ENCODE measurements around the gene RHBDF1. TPM values are rescaled to one million over a fixed set of nuclear protein-coding genes. Genes with fewer than 3 reads are reported as not detected.
"Not testable (repeated sequence)": the region's sequence is repeated elsewhere in the genome, so short reads cannot be mapped to it uniquely, and the experiment has no call there.

Gene RHBDF1
- total RNA-seq, 1 donor from 2014 or later, result 27.4 TPM

DNA sequence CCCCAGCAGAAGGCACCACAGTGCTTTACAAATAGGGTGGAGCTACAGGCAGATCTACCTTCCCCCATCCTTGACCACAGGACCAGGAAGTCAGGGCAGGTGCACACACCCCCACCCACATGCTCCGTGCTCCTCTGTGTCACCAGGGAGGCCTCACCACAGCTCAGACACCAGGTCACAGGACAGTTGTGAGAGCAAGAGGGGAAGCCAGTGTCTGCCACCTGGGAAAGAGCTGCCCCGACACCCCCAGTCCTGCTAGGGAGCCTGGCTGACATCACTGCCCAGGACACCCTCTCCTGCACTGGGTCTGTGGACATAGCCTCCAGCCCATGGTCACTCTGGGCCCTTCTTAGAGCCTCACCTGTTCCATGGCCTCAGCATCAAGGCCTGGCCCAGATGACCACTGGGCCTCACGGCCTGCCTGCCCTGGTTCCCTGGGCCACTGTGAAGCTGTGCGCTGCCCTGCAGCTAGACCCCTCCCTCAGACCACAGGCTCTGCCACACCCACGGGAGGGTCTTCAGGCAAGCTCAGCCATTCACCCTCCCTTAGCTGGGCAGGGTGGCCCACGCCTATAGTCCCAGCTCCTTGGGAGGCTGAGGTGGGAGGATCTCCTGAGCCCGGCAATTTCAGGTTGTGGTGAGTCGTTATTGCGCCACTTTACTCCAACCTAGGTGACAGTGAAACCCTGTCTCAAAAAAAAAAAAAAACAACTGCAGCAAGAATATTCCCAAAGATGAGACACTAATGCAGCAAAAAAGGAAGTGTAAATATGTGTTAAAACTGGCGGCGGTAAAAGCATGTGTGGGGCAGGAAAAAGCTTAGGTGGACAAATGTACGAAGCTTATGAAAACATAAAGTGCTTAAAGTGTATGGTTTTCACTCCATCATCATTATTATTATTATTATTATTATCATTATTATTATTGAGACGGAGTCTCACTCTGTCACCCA, 33.2 kb downstream of the RHBDF1 start:
- DNase-seq (ENCODE audit: low spot score), result no peak

- DNase-seq (ENCODE audit: low spot score), result not testable (repeated sequence)
Observed at GRCh38 chr16:38206-38605, 34.2 kb downstream of the RHBDF1 start.

- DNase-seq (ENCODE audit: low spot score), result no peak
Observed at GRCh38 chr16:37511-37910, 34.9 kb downstream of the RHBDF1 start.

- no peak for DNase-seq (ENCODE audit: low spot score)
Observed at GRCh38 chr16:36336-36984, 36.0 kb downstream of the RHBDF1 start.

GRCh38 chr16:35678-36305, 36.6 kb downstream of the RHBDF1 start:
- DNase-seq (ENCODE audit: low spot score), result no peak

- DNase-seq (ENCODE audit: low spot score), result peak; percentile 42
Observed at GRCh38 chr16:35011-35677, 37.3 kb downstream of the RHBDF1 start.

GRCh38 chr16:34648-34987, 37.8 kb downstream of the RHBDF1 start:
- DNase-seq (ENCODE audit: low spot score), result no peak

- no peak for DNase-seq (ENCODE audit: low spot score)
Observed at GRCh38 chr16:33877-34647, 38.4 kb downstream of the RHBDF1 start.

DNA sequence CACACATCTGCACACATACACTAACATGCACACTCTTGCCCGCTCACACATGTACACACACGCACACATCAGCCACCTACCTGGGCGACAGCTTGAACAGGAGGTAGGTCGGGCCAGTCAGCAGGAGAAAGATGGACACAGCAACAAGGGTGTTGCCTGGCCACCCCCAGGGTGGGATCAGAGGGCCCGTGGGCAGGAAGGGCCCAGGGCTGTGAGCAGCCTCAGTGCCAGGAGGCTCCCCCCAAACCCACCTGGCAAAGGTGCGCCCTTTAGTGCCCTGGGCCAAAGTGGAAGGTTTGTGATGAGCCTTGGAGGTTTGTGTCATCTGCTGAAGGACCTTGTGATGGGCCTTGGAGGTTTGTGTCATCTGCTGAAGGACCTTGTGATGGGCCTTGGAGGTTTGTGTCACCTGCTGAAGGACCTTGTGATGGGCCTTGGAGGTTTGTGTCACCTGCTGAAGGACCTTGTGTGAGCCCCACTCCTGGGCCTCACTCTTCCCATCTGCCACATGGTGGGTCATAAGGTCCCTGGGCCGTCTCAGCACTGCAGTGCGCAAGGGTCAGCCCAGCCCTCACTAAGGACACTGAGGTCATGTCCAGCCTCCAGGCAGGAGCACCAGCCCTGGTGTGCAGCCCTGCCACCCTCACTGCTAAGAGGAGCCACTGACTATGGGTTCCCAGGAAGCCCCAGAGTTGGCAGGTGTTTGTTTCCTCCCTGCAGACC, 39.1 kb downstream of the RHBDF1 start:
- DNase-seq (ENCODE audit: low spot score), result not testable (repeated sequence)

DNA sequence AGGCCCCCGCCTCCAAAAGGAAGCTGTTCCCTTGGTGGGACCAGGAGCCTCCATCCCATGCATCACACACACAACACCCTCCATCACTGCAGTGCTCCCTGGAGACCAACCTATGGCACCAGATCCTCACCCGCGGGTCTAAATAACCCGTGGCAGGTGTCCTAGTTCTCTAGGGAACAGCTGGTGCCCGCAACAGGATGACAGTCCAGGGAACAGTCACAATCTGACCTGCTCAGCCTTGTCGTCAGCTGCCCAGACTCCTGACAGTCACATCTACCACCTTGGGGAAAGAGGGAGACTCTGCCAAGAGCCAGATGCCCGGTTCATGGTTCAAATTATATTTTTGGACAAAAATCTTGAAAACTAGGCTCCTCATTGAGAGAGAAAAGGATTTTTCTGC, 41.8 kb downstream of the RHBDF1 start:
- DNase-seq (ENCODE audit: low spot score), result not testable (repeated sequence)

DNA sequence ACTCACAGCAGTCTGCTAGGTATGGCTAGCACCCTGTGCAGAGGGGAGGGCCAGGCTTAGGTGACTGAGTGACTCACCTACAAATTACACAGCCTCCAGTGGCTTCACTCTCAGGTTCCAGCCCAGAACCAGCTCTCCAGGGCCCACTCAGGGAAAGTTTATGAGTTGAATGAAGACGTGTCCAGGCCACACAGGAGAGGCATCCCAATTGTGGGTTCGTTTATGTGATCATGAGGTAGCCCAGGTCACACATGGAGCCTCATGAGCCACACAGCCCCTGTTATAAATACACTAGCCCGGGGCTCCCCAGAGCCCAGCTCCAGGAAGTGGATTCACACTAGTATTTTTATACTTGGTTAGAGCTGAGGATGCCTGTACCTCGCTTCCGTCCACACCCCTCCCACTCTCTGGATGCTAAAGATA, 46.5 kb downstream of the RHBDF1 start:
- DNase-seq (ENCODE audit: low spot score), result not testable (repeated sequence)

DNA sequence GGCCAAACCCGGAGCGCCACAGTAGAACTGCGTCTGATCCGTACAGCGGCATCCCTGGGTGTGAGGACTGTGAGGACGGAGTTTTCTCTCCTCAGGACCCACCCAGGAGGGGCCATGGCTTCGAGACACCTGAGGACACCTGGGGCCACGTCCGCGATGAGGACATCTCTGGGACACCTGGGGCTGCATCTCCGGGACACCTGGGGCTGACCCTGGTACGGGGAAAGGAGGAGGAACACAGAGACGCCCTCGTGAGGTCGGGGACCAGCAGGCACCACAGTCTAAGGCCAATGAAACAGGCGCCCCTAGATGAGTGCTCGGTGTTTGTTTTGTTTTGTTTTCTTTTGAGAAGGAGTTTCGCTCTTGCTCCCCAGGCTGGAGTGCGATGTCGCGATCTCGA, 48.3 kb downstream of the RHBDF1 start:
- not testable (repeated sequence) for DNase-seq (ENCODE audit: low spot score)

DNA sequence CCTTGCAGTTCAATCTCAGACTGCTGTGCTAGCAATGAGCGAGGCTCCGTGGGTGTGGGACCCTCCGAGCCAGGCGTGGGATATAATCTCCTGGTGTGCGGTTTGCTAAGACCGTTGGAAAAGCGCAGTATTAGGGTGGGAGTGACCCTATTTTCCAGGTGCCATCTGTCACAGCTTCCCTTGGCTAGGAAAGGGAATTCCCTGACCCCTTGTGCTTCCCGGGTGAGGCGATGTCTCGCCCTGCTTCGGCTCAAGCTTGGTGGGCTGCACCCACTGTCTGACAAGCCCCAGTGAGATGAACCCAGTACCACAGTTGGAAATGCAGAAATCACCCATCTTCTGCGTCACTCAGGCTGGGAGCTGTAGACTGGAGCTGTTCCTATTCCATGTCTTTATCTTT, 51.5 kb downstream of the RHBDF1 start:
- DNase-seq (ENCODE audit: low spot score), result not testable (repeated sequence)

DNA sequence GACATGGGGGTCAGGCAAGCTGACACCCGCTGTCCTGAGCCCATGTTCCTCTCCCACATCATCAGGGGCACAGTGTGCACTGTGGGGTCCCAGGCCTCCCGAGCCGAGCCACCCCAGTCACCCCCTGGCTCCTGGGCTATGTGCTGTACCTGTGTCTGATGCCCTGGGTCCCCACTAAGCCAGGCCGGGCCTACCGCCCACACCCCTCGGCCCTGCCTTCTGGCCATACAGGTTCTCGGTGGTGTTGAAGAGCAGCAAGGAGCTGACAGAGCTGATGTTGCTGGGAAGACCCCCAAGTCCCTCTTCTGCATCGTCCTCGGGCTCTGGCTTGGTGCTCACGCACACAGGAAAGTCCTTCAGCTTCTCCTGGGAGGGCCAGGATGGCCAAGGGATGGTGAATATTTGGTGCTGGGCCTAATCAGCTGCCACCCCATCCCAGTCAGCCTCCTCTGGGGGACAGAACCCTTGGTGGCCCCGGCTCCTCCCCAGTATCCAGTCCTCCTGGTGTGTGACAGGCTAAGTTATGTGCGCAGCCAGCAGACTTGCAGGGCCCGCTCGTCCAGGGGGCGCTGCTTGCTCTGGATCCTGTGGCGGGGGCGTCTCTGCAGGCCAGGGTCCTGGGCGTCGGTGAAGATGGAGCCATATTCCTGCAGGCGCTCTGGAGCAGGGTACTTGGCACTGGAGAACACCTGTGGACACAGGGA, 55.2 kb downstream of the RHBDF1 start:
- not testable (repeated sequence) for DNase-seq (ENCODE audit: low spot score)

DNA sequence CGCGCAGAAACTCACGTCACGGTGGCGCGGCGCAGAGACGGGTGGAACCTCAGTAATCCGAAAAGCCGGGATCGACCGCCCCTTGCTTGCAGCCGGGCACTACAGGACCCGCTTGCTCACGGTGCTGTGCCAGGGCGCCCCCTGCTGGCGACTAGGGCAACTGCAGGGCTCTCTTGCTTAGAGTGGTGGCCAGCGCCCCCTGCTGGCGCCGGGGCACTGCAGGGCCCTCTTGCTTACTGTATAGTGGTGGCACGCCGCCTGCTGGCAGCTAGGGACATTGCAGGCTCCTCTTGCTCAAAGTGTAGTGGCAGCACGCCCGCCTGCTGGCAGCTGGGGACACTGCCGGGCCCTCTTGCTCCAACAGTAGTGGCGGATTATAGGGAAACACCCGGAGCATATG, 61.7 kb downstream of the RHBDF1 start:
- DNase-seq (ENCODE audit: low spot score), result not testable (repeated sequence)

GRCh38 chr16:9903-10665, 62.3 kb downstream of the RHBDF1 start:
- no peak for DNase-seq (ENCODE audit: low spot score)
